DMS153 treated with DMSO at 0.1 percent for 48 hours (cell line): ENCODE results near the gene EVPL.
A peak's percentile ranks its signal among the peaks of the same experiment; 100 is the strongest.

Experiments used
- DNase-seq: peaks from one replicate; lab custom pipeline; 2025; ENCODE audit not compliant: unreplicated experiment; lab: John Stamatoyannopoulos, UW

The EVPL gene

GRCh38 chr17:76018340-76018680 is 8.8 kb downstream of the EVPL start:
- DNase-seq: no peak

GRCh38 chr17:76017481-76018339 is 9.4 kb downstream of the EVPL start:
- no peak for DNase-seq

GRCh38 chr17:76014925-76015261 is 12.2 kb downstream of the EVPL start:
- peak; percentile 35 for DNase-seq

GRCh38 chr17:76014100-76014924 is 12.8 kb downstream of the EVPL start:
- peak; percentile 79 for DNase-seq

- no peak for DNase-seq
Observed at GRCh38 chr17:76013377-76013932, 13.7 kb downstream of the EVPL start.

- DNase-seq: no peak
Observed at GRCh38 chr17:76011951-76012350, 15.2 kb downstream of the EVPL start.

GRCh38 chr17:76009969-76010661 is 17.0 kb downstream of the EVPL start:
- DNase-seq: no peak

- DNase-seq: no peak
Observed at GRCh38 chr17:76009447-76009846, 17.7 kb downstream of the EVPL start.

GRCh38 chr17:76008630-76009425 is 18.3 kb downstream of the EVPL start:
- DNase-seq: no peak

GRCh38 chr17:76008208-76008607 is 18.9 kb downstream of the EVPL start:
- DNase-seq: no peak

GRCh38 chr17:76007850-76008165 is 19.3 kb downstream of the EVPL start:
- DNase-seq: no peak

GRCh38 chr17:76007131-76007849 is 19.8 kb downstream of the EVPL start:
- no peak for DNase-seq

GRCh38 chr17:76005263-76006149 is 21.6 kb downstream of the EVPL start:
- DNase-seq: peak; percentile 84

GRCh38 chr17:76004750-76005262 is 22.3 kb downstream of the EVPL start:
- no peak for DNase-seq

GRCh38 chr17:76003915-76004314 is 23.2 kb downstream of the EVPL start:
- DNase-seq: no peak

- DNase-seq: no peak
Observed at GRCh38 chr17:76002100-76002499, 25.0 kb downstream of the EVPL start.

- DNase-seq: no peak
Observed at GRCh38 chr17:76000755-76001521, 26.2 kb downstream of the EVPL start, which contains the start of gene CDK3. Gene CDK3, plus strand, starts transcription at chr17:76000855. Its CDS starts 571 bp downstream, at chr17:76001426.
